PC-9 (cell line): ENCODE results near the gene PNPLA3. TPM values are rescaled to one million over a fixed set of nuclear protein-coding genes. Genes with fewer than 3 reads are reported as not detected.

Experiments used
- BruUV-seq: library from RNA; stranded (reverse); fragments of 400-500 nt; replicated peaks from 2 replicates; lab custom pipeline; 2021; lab: Mats Ljungman, UMichigan
- CTCF ChIA-PET: fragments of 300-600 bp; sonication (Branson Sonifier 250); formaldehyde crosslinking; loops from one replicate; lab custom pipeline; 2022; ENCODE audit warnings: antibody characterized with exemption; lab: Charles Lee
- POLR2A ChIA-PET: fragments of 300-600 bp; sonication (Branson Sonifier 250); formaldehyde crosslinking; loops from one replicate; lab custom pipeline; 2022; ENCODE audit warnings: antibody characterized with exemption; ENCODE audit not compliant: unreplicated experiment; lab: Charles Lee
- DNase-seq, 2 experiments: peaks; one replicate each; pipeline versions ENCODE4 v3.0.0 to v3.0.0-alpha.2; 2015 to 2022; ENCODE audit warnings: mixed read lengths in 1 of 2
- H2AFZ ChIP-seq: fragments of 200-600 bp; sonication (generic); 2 replicates; pipeline ENCODE4 v1.8.1; 2017; ENCODE audit warnings: antibody characterized with exemption
- H3F3A ChIP-seq: fragments of 200-600 bp; sonication (generic); 2 replicates; pipeline ENCODE4 v1.8.1; 2017; ENCODE audit warnings: antibody characterized with exemption, mild to moderate bottlenecking, low read depth; ENCODE audit not compliant: insufficient read depth
- H3K27ac ChIP-seq: fragments of 200-600 bp; sonication (generic); 2 replicates; pipeline ENCODE4 v1.6.1; 2016; ENCODE audit warnings: mixed run types
- H3K27me3 ChIP-seq: fragments of 200-600 bp; sonication (generic); 2 replicates; pipeline ENCODE4 v1.6.1; 2016; ENCODE audit warnings: low read depth, mixed run types; ENCODE audit not compliant: insufficient read depth
- H3K36me3 ChIP-seq: fragments of 200-600 bp; sonication (generic); 2 replicates; pipeline ENCODE4 v1.6.1; 2016; ENCODE audit warnings: low read depth, mixed run types
- H3K4me1 ChIP-seq: fragments of 200-600 bp; sonication (generic); replicated peaks from 2 replicates; pipeline ENCODE4 v1.6.1; 2016; ENCODE audit warnings: mixed run types; ENCODE audit not compliant: insufficient read depth
- H3K4me2 ChIP-seq: fragments of 200-600 bp; sonication (generic); 2 replicates; pipeline ENCODE4 v1.6.1; 2017; ENCODE audit warnings: mixed run types
- H3K4me3 ChIP-seq: fragments of 200-600 bp; sonication (generic); 2 replicates; pipeline ENCODE4 v1.6.1; 2016; ENCODE audit warnings: mixed run types
- H3K79me2 ChIP-seq: fragments of 200-600 bp; sonication (generic); 2 replicates; pipeline ENCODE4 v1.6.1; 2017; ENCODE audit warnings: low read depth, mixed run types
- H3K9me2 ChIP-seq: fragments of 200-600 bp; sonication (generic); 2 replicates; pipeline ENCODE4 v1.8.1; 2017; ENCODE audit warnings: mild to moderate bottlenecking; ENCODE audit not compliant: insufficient read depth
- H3K9me3 ChIP-seq: fragments of 200-600 bp; sonication (generic); 2 replicates; pipeline ENCODE4 v1.8.1; 2016; ENCODE audit warnings: low read depth; ENCODE audit not compliant: insufficient read depth
- H4K20me1 ChIP-seq: fragments of 200-600 bp; sonication (generic); 2 replicates; pipeline ENCODE4 v1.8.1; 2017; ENCODE audit not compliant: insufficient read depth
- EZH2 ChIP-seq: fragments of 200-600 bp; sonication (generic); IDR thresholded peaks from 2 replicates; pipeline ENCODE4 v1.8.0; 2017; ENCODE audit warnings: antibody characterized with exemption, low read depth
- intact Hi-C: fragments of 100-400 bp; cut with micrococcal nuclease; formaldehyde crosslinking; loops from one replicate; pipeline ENCODE4 v1.10.0; 2022; ENCODE audit not compliant: unreplicated experiment
- total RNA-seq: library from RNA; stranded (reverse); gene quantifications from 2 replicates; pipeline ENCODE4 v1.2.3, GENCODE V29; 2021
- TF ChIP-seq, protein P1 (sequence below): fragments of 200-600 bp; sonication (generic); conservative IDR thresholded peaks from 2 replicates; pipeline ENCODE4 v1.6.1; 2017; ENCODE audit warnings: mixed run types, antibody characterized with exemption, mild to moderate bottlenecking, moderate library complexity

Gene PNPLA3
- total RNA-seq, 1 experiment from 2014 or later: 26.8 TPM

DNA sequence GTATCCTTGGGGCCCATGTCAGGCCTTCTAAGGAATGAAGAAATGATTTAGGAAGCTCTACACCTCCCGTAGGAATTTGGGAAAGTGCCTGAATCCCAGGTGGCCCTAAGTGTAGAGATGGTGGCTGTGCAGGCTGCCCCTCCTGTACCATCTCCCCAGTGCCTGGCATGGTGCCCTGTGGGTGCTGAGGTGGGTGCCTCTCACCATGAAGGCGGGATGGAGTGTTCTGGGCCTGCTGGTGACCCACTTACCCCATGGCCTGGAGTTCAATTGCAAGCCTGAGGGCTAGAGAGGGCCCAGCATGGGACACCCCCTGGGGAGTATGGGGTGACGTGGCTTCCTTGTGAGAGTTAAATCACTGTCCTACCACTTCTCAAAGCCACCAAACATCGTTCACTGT, 51.4 kb downstream of the PNPLA3 start:
- H3K79me2 ChIP-seq: no peaks in the 10 kb centered on the region
- H3K36me3 ChIP-seq: peaks cover 20% of the 10 kb centered on the region; the same call in 1 of the 2 replicates
- BruUV-seq: no TSS peak
- TF ChIP-seq EZH2: no peak
- TF ChIP-seq, protein P1, sequence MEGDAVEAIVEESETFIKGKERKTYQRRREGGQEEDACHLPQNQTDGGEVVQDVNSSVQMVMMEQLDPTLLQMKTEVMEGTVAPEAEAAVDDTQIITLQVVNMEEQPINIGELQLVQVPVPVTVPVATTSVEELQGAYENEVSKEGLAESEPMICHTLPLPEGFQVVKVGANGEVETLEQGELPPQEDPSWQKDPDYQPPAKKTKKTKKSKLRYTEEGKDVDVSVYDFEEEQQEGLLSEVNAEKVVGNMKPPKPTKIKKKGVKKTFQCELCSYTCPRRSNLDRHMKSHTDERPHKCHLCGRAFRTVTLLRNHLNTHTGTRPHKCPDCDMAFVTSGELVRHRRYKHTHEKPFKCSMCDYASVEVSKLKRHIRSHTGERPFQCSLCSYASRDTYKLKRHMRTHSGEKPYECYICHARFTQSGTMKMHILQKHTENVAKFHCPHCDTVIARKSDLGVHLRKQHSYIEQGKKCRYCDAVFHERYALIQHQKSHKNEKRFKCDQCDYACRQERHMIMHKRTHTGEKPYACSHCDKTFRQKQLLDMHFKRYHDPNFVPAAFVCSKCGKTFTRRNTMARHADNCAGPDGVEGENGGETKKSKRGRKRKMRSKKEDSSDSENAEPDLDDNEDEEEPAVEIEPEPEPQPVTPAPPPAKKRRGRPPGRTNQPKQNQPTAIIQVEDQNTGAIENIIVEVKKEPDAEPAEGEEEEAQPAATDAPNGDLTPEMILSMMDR: no peak
- POLR2A ChIA-PET: no interaction called here
- H4K20me1 ChIP-seq: peaks cover 9% of the 10 kb centered on the region; the same call in 1 of the 2 replicates
- no peaks in the 10 kb centered on the region for H3K27me3 ChIP-seq
- intact Hi-C loops: no loop called here
- no peak overlapping the region for H3K4me3 ChIP-seq
- DNase-seq: peak in 1 of 2 experiments; percentile 25
- no peaks in the 10 kb centered on the region for H3K9me2 ChIP-seq
- CTCF ChIA-PET: no interaction called here
- H3K9me3 ChIP-seq: no peaks in the 10 kb centered on the region
- H3K4me1 ChIP-seq: no peaks in the 10 kb centered on the region
- no peak overlapping the region for H3K4me2 ChIP-seq
- H3F3A ChIP-seq: no peaks in the 10 kb centered on the region
- no peak overlapping the region for H2AFZ ChIP-seq
- no peak overlapping the region for H3K27ac ChIP-seq

DNA sequence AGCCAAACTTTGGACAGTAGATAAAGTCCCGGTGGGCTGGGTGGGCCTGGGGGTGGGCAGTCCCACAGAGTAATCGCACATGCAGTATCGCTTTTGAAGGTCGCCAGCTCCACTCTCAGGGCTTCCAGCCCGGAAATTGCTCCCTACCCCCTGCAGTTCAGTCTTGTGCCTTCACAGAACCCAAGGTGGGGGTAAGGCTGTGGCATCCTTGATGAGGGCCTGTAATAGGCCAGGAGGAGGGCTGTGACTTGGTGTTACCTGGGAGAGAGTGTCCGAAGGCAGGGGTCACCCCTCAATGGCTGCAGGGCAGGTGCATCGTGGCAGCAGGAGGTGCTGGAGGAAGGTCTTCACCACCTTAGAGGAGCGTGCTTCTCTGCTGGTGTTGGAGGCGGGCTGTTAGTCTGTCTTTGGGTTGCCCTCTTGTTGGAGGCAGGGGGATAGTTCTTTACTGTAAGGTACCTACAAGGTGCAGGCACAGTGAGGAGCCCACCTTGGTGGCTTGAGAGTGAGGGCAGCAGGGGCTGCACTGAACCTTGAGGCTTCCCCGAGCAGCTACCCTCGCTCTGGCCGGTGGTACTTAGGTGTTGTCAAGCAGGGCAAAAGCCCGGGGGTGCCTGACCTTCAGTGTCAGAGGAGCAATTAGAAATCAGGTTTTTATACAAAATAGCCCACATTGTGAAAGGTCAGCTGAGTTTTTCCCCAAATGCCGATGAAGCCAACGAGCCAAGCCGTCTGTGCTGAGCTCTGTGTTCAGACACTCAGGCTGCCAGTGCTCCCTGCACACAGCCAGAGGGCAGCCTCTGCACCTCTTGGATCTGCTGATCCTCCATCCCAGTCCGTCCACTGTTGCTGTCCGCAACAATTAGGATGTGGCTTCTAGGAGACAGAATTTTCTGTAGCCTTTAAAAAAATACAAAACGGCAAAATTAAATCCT, 53.5 kb downstream of the PNPLA3 start:
- ChIA-PET CTCF (interaction anchor here (0.6 kb wide), 1 partner anchor 665 kb away, joined by 6 read pairs; no protein-coding TSS in a partner anchor), POLR2A (no interaction called here)
- Histone ChIP-seq H3K79me2 (no peaks in the 10 kb centered on the region), H3K9me3 (no peaks in the 10 kb centered on the region), H3K36me3 (0 out of 2 replicates have a peak, but pooled peaks cover 20% of the 10 kb centered on the region), H2AFZ (no peak overlapping the region), H3K27me3 (no peaks in the 10 kb centered on the region), H3K27ac (no peak overlapping the region), H3K4me2 (no peak overlapping the region), H3F3A (no peaks in the 10 kb centered on the region), H3K4me1 (no peaks in the 10 kb centered on the region), H3K4me3 (no peak overlapping the region), H3K9me2 (no peaks in the 10 kb centered on the region), H4K20me1 (peaks cover 6% of the 10 kb centered on the region; the same call in 1 of the 2 replicates)
- BruUV-seq: no TSS peak
- peak in 1 of 2 experiments; percentile 21 for DNase-seq
- intact Hi-C loops: no loop called here
- TF ChIP-seq EZH2: no peak

DNA sequence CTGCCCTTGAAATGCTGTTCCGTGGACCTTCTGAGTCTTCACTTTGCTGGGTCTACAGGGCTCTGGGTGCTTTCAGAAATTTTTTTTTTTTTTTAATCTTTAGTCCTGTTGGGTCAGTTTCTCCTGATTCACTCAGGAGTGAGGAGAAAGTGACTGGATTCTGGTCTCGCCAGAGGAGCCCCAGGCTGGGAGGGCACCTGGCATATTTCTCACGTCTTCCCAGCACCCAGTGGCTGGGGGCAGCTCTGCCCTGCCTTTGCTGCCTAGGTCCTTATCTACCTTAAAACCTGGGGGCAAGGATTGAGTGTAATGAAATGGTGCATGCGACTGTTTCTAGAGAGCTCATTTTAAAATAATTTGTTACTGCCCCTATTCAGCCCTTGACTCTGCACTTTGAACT, 55.0 kb downstream of the PNPLA3 start:
- Histone ChIP-seq H3K27me3 (no peaks in the 10 kb centered on the region), H3K27ac (no peak overlapping the region), H3K9me2 (no peaks in the 10 kb centered on the region), H3K4me3 (no peak overlapping the region), H3K4me1 (no peaks in the 10 kb centered on the region), H3K9me3 (no peaks in the 10 kb centered on the region), H3K79me2 (no peaks in the 10 kb centered on the region), H3K4me2 (no peak overlapping the region), H3K36me3 (0 out of 2 replicates have a peak, but pooled peaks cover 11% of the 10 kb centered on the region), H4K20me1 (peaks cover 3% of the 10 kb centered on the region; the same call in 1 of the 2 replicates), H3F3A (no peaks in the 10 kb centered on the region), H2AFZ (no peak overlapping the region)
- ChIA-PET POLR2A (no interaction called here), CTCF (no interaction called here)
- intact Hi-C loops: no loop called here
- BruUV-seq: no TSS peak
- DNase-seq: peak in 1 of 2 experiments; percentile 33
- TF ChIP-seq EZH2: no peak
- TF ChIP-seq, protein P1: no peak
